GM12892 (cell line): ENCODE measurements around the gene DOCK8.
"Not testable (repeated sequence)": the region's sequence is repeated elsewhere in the genome, so short reads cannot be mapped to it uniquely, and the experiment has no call there.

Experiments used
- POLR2AphosphoS5 ChIP-seq: IDR thresholded peaks from 2 replicates; pipeline ENCODE4 v1.6.1; 2011; ENCODE audit warnings: low read depth, low read length, control low read depth
- TAF1 ChIP-seq: IDR thresholded peaks from 2 replicates; pipeline ENCODE4 v1.6.1; 2011; ENCODE audit warnings: low read depth, mild to moderate bottlenecking, control low read depth, low read length, borderline replicate concordance

- not testable (repeated sequence) for TF ChIP-seq POLR2AphosphoS5, TAF1
These were observed 195.0 kb downstream of the DOCK8 start for GRCh38 chr9:409655-410054.
